Measurements from ENCODE around the gene BGN.

Gene BGN

GRCh38 chrX:153476666-153477363 lies 18.0 kb upstream of the BGN start:
- Histone ChIP-seq H4K20me1 (no peaks in the 10 kb centered on the region), H3K4me3 (no peak overlapping the region), H3K9me3 (no peaks in the 10 kb centered on the region), H3K27ac (peak overlapping the region; percentile 79), H3K4me1 (peaks cover 82% of the 10 kb centered on the region), H3K4me2 (peak overlapping the region; percentile 74), H3K9ac (no peak overlapping the region), H3K27me3 (peaks cover 26% of the 10 kb centered on the region), H3K36me3 (no peaks in the 10 kb centered on the region)
- TF ChIP-seq Cebpa-rat (IDR thresholded peaks at IDR 0.05) = no peak

- Histone ChIP-seq H3K4me1 (peaks cover 86% of the 10 kb centered on the region), H3K36me3 (no peaks in the 10 kb centered on the region), H3K4me2 (peak overlapping the region; percentile 14; the same call in 1 of the 2 replicates), H3K9me3 (no peaks in the 10 kb centered on the region), H3K4me3 (no peak overlapping the region), H3K9ac (no peak overlapping the region), H3K27me3 (peaks cover 31% of the 10 kb centered on the region), H4K20me1 (no peaks in the 10 kb centered on the region), H3K27ac (no peak overlapping the region)
- no peak for TF ChIP-seq Cebpa-rat (IDR thresholded peaks at IDR 0.05)
These were observed 17.4 kb upstream of the BGN start for GRCh38 chrX:153477364-153477857.

- Histone ChIP-seq H3K4me2 (no peak overlapping the region), H3K36me3 (no peaks in the 10 kb centered on the region), H3K9me3 (no peaks in the 10 kb centered on the region), H3K9ac (no peak overlapping the region), H4K20me1 (no peaks in the 10 kb centered on the region), H3K27me3 (peaks cover 35% of the 10 kb centered on the region), H3K4me1 (peaks cover 89% of the 10 kb centered on the region), H3K27ac (no peak overlapping the region), H3K4me3 (no peak overlapping the region)
- TF ChIP-seq Cebpa-rat (IDR thresholded peaks at IDR 0.05) = no peak
These were observed 16.9 kb upstream of the BGN start for GRCh38 chrX:153477901-153478300.

- peaks cover 89% of the 10 kb centered on the region for H3K4me1 ChIP-seq
- TF ChIP-seq Cebpa-rat (IDR thresholded peaks at IDR 0.05) = no peak
- peaks cover 38% of the 10 kb centered on the region for H3K27me3 ChIP-seq
- H3K9ac ChIP-seq = no peak overlapping the region
- no peak overlapping the region for H3K27ac ChIP-seq
- peak overlapping the region; percentile 84 for H3K4me2 ChIP-seq
- H3K36me3 ChIP-seq = no peaks in the 10 kb centered on the region
- H4K20me1 ChIP-seq = no peaks in the 10 kb centered on the region
- no peaks in the 10 kb centered on the region for H3K9me3 ChIP-seq
- H3K4me3 ChIP-seq = no peak overlapping the region
These were observed 16.0 kb upstream of the BGN start for GRCh38 chrX:153478746-153479145.

- peak overlapping the region; percentile 84 for H3K4me2 ChIP-seq
- H3K9ac ChIP-seq = peak overlapping the region; percentile 66; the same call in 1 of the 2 replicates
- no peaks in the 10 kb centered on the region for H3K9me3 ChIP-seq
- peak overlapping the region; percentile 22; the same call in 1 of the 2 replicates for H3K4me3 ChIP-seq
- no peaks in the 10 kb centered on the region for H3K36me3 ChIP-seq
- TF ChIP-seq Cebpa-rat (IDR thresholded peaks at IDR 0.05) = no peak
- peak overlapping the region; percentile 82 for H3K27ac ChIP-seq
- H3K4me1 ChIP-seq = peaks cover 91% of the 10 kb centered on the region
- peaks cover 52% of the 10 kb centered on the region for H3K27me3 ChIP-seq
- H4K20me1 ChIP-seq = peaks cover 4% of the 10 kb centered on the region; the same call in 1 of the 2 replicates
These were observed 13.7 kb upstream of the BGN start for GRCh38 chrX:153481043-153481442.

GRCh38 chrX:153482376-153483015 lies 12.3 kb upstream of the BGN start:
- no peak for TF ChIP-seq Cebpa-rat (IDR thresholded peaks at IDR 0.05)
- peaks cover 93% of the 10 kb centered on the region for H3K4me1 ChIP-seq
- H3K9ac ChIP-seq = no peak overlapping the region
- no peaks in the 10 kb centered on the region for H3K36me3 ChIP-seq
- H3K27me3 ChIP-seq = peaks cover 43% of the 10 kb centered on the region
- peak overlapping the region; percentile 22; the same call in 1 of the 2 replicates for H3K27ac ChIP-seq
- no peaks in the 10 kb centered on the region for H3K9me3 ChIP-seq
- peak overlapping the region; percentile 84 for H3K4me2 ChIP-seq
- H3K4me3 ChIP-seq = no peak overlapping the region
- H4K20me1 ChIP-seq = peaks cover 4% of the 10 kb centered on the region; the same call in 1 of the 2 replicates

GRCh38 chrX:153485396-153486080 lies 9.2 kb upstream of the BGN start:
- Histone ChIP-seq H3K4me3 (no peak overlapping the region), H3K27me3 (peaks cover 40% of the 10 kb centered on the region), H3K9me3 (no peaks in the 10 kb centered on the region), H3K9ac (no peak overlapping the region), H3K36me3 (no peaks in the 10 kb centered on the region), H4K20me1 (peaks cover 4% of the 10 kb centered on the region; the same call in 1 of the 2 replicates), H3K4me2 (peak overlapping the region; percentile 84), H3K27ac (peak overlapping the region; percentile 52), H3K4me1 (peaks cover 100% of the 10 kb centered on the region)
- TF ChIP-seq Cebpa-rat (IDR thresholded peaks at IDR 0.05) = no peak

- Histone ChIP-seq H3K9ac (no peak overlapping the region), H3K4me1 (peaks cover 100% of the 10 kb centered on the region), H3K9me3 (no peaks in the 10 kb centered on the region), H3K36me3 (no peaks in the 10 kb centered on the region), H3K27me3 (peaks cover 47% of the 10 kb centered on the region), H3K4me2 (peak overlapping the region; percentile 84), H3K4me3 (no peak overlapping the region), H4K20me1 (peaks cover 6% of the 10 kb centered on the region; the same call in 1 of the 2 replicates), H3K27ac (peak overlapping the region; percentile 52)
- TF ChIP-seq Cebpa-rat (IDR thresholded peaks at IDR 0.05) = no peak
These were observed 8.6 kb upstream of the BGN start for GRCh38 chrX:153486171-153486570.

GRCh38 chrX:153487590-153488071 lies 7.1 kb upstream of the BGN start:
- Histone ChIP-seq H3K27ac (peak overlapping the region; percentile 65), H3K9me3 (no peaks in the 10 kb centered on the region), H3K27me3 (peaks cover 50% of the 10 kb centered on the region), H3K4me1 (peaks cover 100% of the 10 kb centered on the region), H3K4me3 (no peak overlapping the region), H3K36me3 (no peaks in the 10 kb centered on the region), H4K20me1 (peaks cover 14% of the 10 kb centered on the region; the same call in 1 of the 2 replicates), H3K4me2 (peak overlapping the region; percentile 84), H3K9ac (no peak overlapping the region)
- no peak for TF ChIP-seq Cebpa-rat (IDR thresholded peaks at IDR 0.05)

Measured in BLaER1 (cell line).